ENCODE measurements around the gene SPACA9. TPM values are rescaled to one million over a fixed set of nuclear protein-coding genes. Genes with fewer than 3 reads are reported as not detected.

The SPACA9 gene
- total RNA-seq, 1 experiment from 2014 or later = 1.3 TPM

- no peak for DNase-seq
- H3K27ac ChIP-seq (ENCODE audit: insufficient read length, low read depth, low read length) = no peak overlapping the region
- no peaks in the 10 kb centered on the region for H3K36me3 Mint-ChIP-seq (ENCODE audit: insufficient read depth in 1 of 3, low read depth in 3 of 3)
- no peaks in the 10 kb centered on the region for H4K20me1 ChIP-seq (ENCODE audit: control insufficient read depth, insufficient read depth, insufficient read length)
- H3K4me1 Mint-ChIP-seq = peaks cover 0 to 5% of the 10 kb centered on the region in 2 experiments; a peak in 1 of 4 replicates
- no peak overlapping the region for H3K4ac ChIP-seq (ENCODE audit: low read depth, low read length)
- H3T11ph ChIP-seq (ENCODE audit: low read length) = no peak overlapping the region
- no peak overlapping the region for H2BK20ac ChIP-seq (ENCODE audit: low read depth, low read length, poor library complexity, severe bottlenecking)
- no peak overlapping the region for H2AFZ ChIP-seq (ENCODE audit: low read length)
- no peak overlapping the region for H4K5ac ChIP-seq (ENCODE audit: insufficient read length, low read depth, low read length)
- no peak overlapping the region for H2BK15ac ChIP-seq (ENCODE audit: low read depth, low read length)
- H3K9me3 Mint-ChIP-seq = no peaks in the 10 kb centered on the region
- H4K8ac ChIP-seq (replicated peaks; ENCODE audit: insufficient read length, low read depth, low read length) = no peak overlapping the region
- H3K4me1 ChIP-seq (ENCODE audit: insufficient read depth, low read length) = no peaks in the 10 kb centered on the region
- no peak overlapping the region for H4K91ac ChIP-seq (ENCODE audit: insufficient read length, low read depth, low read length)
- no peak overlapping the region; the same call in 1 of the 2 replicates for H3K14ac ChIP-seq (ENCODE audit: insufficient read depth, low read length)
- no peaks in the 10 kb centered on the region for H3K9me3 ChIP-seq (ENCODE audit: control insufficient read depth, low read depth, low read length)
- H2BK5ac ChIP-seq (ENCODE audit: insufficient read length, low read length) = no peak overlapping the region
- no peak overlapping the region for H3K56ac ChIP-seq (ENCODE audit: insufficient read length, low read depth, low read length)
- H3K79me1 ChIP-seq (ENCODE audit: insufficient read depth, low read depth, low read length, poor library complexity, severe bottlenecking) = no peaks in the 10 kb centered on the region
- H3K4me3 Mint-ChIP-seq = no peak overlapping the region
- H3K27me3 Mint-ChIP-seq (ENCODE audit: low read depth) = peaks cover 20% of the 10 kb centered on the region
- H3K27ac Mint-ChIP-seq = no peak overlapping the region
- TF ChIP-seq CTCF (conservative IDR thresholded peaks at IDR 0.05) = no peak
- no CpG with 5 or more reads among the region's 27 CpGs for WGBS (ENCODE audit: extremely low coverage, insufficient read length, low lambda C conversion rate)
- no peak overlapping the region for H2BK12ac ChIP-seq (ENCODE audit: insufficient read length, low read depth, low read length)
- no peak overlapping the region for H3K23ac ChIP-seq (ENCODE audit: insufficient read length, low read depth, low read length)
- H3K27me3 ChIP-seq (ENCODE audit: insufficient read depth, low read length) = no peaks in the 10 kb centered on the region
- H3K4me2 ChIP-seq (ENCODE audit: insufficient read depth, insufficient read length, low read length) = no peak overlapping the region
- no peaks in the 10 kb centered on the region for H3K23me2 ChIP-seq (ENCODE audit: insufficient read length, low read depth, low read length, poor library complexity, severe bottlenecking)
- H3K79me2 ChIP-seq (ENCODE audit: insufficient read depth, low read length) = no peaks in the 10 kb centered on the region
- H3K18ac ChIP-seq (ENCODE audit: insufficient read length, low read depth, low read length) = no peak overlapping the region
- no peak overlapping the region for H2BK120ac ChIP-seq (ENCODE audit: low read depth, low read length, poor library complexity, severe bottlenecking)
- H2AK5ac ChIP-seq (ENCODE audit: insufficient read length, low read length) = no peak overlapping the region
- H3K9ac ChIP-seq (ENCODE audit: extremely low read depth, insufficient read length, low read length) = no peak overlapping the region
Observed at GRCh38 chr9:132883349-132884294, 4.9 kb downstream of the SPACA9 start.

Data from H9 (cell line).